GM19468 (cell line): ENCODE results near the gene TMBIM6.
A peak's percentile ranks its signal among the peaks of the same experiment; 100 is the strongest.
"Not testable (repeated sequence)": the region's sequence is repeated elsewhere in the genome, so short reads cannot be mapped to it uniquely, and the experiment has no call there.

Source experiments
- ATAC-seq: cut with Tn5 transposase; IDR thresholded peaks from one replicate; pipeline ENCODE4 v1.9.1; 2021; ENCODE audit warnings: mild to moderate bottlenecking, moderate library complexity, moderate number of reproducible peaks; ENCODE audit not compliant: unreplicated experiment; ENCODE audit errors: extremely low read depth

TMBIM6 gene

GRCh38 chr12:49740930-49741881 is at the start of gene TMBIM6:
Gene TMBIM6, plus strand, starts transcription at chr12:49741557. Its CDS starts 10,937 bp downstream, at chr12:49752494.
- ATAC-seq, result peak; percentile 93

- ATAC-seq, result no peak
Observed at GRCh38 chr12:49692851-49693250, 48.5 kb upstream of the TMBIM6 start.

GRCh38 chr12:49693931-49694444 is 47.4 kb upstream of the TMBIM6 start:
- no peak for ATAC-seq

- ATAC-seq, result no peak
Observed at GRCh38 chr12:49696723-49697122, 44.6 kb upstream of the TMBIM6 start.

GRCh38 chr12:49697808-49698207 is 43.5 kb upstream of the TMBIM6 start:
- ATAC-seq, result no peak

GRCh38 chr12:49698619-49699545 is 42.5 kb upstream of the TMBIM6 start:
- ATAC-seq, result peak; percentile 59

GRCh38 chr12:49702009-49702408 is 39.3 kb upstream of the TMBIM6 start:
- no peak for ATAC-seq

GRCh38 chr12:49702676-49703215 is 38.6 kb upstream of the TMBIM6 start:
- no peak for ATAC-seq

GRCh38 chr12:49703647-49704137 is 37.7 kb upstream of the TMBIM6 start:
- no peak for ATAC-seq

- ATAC-seq, result no peak
Observed at GRCh38 chr12:49705479-49706134, 35.8 kb upstream of the TMBIM6 start.

GRCh38 chr12:49706351-49707127 is 34.8 kb upstream of the TMBIM6 start:
- ATAC-seq, result no peak

- ATAC-seq, result peak; percentile 69
Observed at GRCh38 chr12:49707128-49707811, 34.1 kb upstream of the TMBIM6 start, which contains the start of gene FMNL3. Gene FMNL3, minus strand, starts transcription at chr12:49707405. Its CDS starts 225 bp downstream, at chr12:49707180.

- ATAC-seq, result no peak
Observed at GRCh38 chr12:49707812-49708147, 33.6 kb upstream of the TMBIM6 start.

- no peak for ATAC-seq
Observed at GRCh38 chr12:49708851-49709250, 32.5 kb upstream of the TMBIM6 start.

- not testable (repeated sequence) for ATAC-seq
Observed at GRCh38 chr12:49713952-49714351, 27.4 kb upstream of the TMBIM6 start.

GRCh38 chr12:49716553-49716952 is 24.8 kb upstream of the TMBIM6 start:
- peak; percentile 68 for ATAC-seq

GRCh38 chr12:49717800-49718199 is 23.6 kb upstream of the TMBIM6 start:
- ATAC-seq, result not testable (repeated sequence)

GRCh38 chr12:49720214-49720613 is 21.1 kb upstream of the TMBIM6 start:
- no peak for ATAC-seq
